ENCODE results near the gene ZBTB7C. TPM values are rescaled to one million over a fixed set of nuclear protein-coding genes. Genes with fewer than 3 reads are reported as not detected.

ZBTB7C gene
- total RNA-seq, 3 donors from 2014 or later: 5.6 to 26.5 (median 6.1) TPM

DNA sequence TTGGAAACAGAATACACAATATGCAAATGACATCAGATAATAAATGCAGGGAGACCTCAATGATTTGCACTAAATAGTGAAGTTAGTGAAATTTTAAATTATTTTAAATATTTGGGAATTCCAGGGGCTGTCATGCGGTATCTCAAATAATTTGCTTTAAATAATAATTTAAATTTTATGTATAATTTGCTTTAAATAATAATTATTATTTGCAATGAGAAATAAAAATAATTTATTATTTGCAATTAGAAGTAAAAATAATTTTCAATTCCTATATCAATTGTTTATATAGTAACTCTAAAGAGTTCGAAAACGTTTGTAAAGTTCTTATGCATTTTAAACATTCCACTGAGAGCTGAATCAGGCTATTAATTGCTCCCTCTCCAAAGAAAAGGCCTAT is 226.4 kb downstream of the ZBTB7C start:
- no peak for TF ChIP-seq POLR2A (IDR thresholded peaks at IDR 0.05)
- no peak for TF ChIP-seq POLR2AphosphoS5 (IDR thresholded peaks at IDR 0.05)
- TF ChIP-seq, protein P1, sequence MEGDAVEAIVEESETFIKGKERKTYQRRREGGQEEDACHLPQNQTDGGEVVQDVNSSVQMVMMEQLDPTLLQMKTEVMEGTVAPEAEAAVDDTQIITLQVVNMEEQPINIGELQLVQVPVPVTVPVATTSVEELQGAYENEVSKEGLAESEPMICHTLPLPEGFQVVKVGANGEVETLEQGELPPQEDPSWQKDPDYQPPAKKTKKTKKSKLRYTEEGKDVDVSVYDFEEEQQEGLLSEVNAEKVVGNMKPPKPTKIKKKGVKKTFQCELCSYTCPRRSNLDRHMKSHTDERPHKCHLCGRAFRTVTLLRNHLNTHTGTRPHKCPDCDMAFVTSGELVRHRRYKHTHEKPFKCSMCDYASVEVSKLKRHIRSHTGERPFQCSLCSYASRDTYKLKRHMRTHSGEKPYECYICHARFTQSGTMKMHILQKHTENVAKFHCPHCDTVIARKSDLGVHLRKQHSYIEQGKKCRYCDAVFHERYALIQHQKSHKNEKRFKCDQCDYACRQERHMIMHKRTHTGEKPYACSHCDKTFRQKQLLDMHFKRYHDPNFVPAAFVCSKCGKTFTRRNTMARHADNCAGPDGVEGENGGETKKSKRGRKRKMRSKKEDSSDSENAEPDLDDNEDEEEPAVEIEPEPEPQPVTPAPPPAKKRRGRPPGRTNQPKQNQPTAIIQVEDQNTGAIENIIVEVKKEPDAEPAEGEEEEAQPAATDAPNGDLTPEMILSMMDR (IDR thresholded peaks at IDR 0.05): no peak
- H3K27ac ChIP-seq: no peak overlapping the region
- H3K9me3 ChIP-seq: no peaks in the 10 kb centered on the region
- intact Hi-C loops (cut with DNase I; ENCODE audit: low total_unique reads): no loop called here
- no peaks in the 10 kb centered on the region for H3K36me3 ChIP-seq
- no peaks in the 10 kb centered on the region for H3K4me1 ChIP-seq
- H3K27me3 ChIP-seq: no peaks in the 10 kb centered on the region
- no peak overlapping the region for H3K4me3 ChIP-seq
- DNase-seq (ENCODE audit: low spot score in 2 of 2): no peak

DNA sequence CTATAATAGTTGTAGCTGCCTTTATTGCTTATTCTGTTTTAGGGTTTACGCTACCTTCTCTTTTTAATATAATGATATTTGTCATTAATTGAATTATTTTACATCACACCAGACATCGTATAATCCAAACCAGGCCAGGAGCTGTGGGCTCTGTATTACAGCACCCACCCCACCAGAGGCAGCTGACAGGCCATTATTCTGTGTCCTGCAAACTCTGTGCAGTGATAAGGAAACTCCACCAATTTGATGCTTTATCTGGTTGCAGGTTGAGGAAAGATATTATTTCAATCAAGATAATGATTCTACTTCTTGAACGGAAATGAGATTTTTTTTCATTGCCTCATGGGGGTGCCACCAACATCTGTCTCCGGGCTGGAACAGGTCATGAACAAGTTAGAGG is 227.3 kb downstream of the ZBTB7C start:
- H3K27me3 ChIP-seq: no peaks in the 10 kb centered on the region
- H3K4me1 ChIP-seq: no peaks in the 10 kb centered on the region
- no peak overlapping the region for H3K27ac ChIP-seq
- no peak for DNase-seq (ENCODE audit: low spot score in 2 of 2)
- TF ChIP-seq, protein P1 (IDR thresholded peaks at IDR 0.05): no peak
- TF ChIP-seq POLR2A (IDR thresholded peaks at IDR 0.05) (no peak), POLR2AphosphoS5 (IDR thresholded peaks at IDR 0.05) (no peak)
- no peaks in the 10 kb centered on the region for H3K9me3 ChIP-seq
- intact Hi-C loops (cut with DNase I; ENCODE audit: low total_unique reads): no loop called here
- no peak overlapping the region for H3K4me3 ChIP-seq
- no peaks in the 10 kb centered on the region for H3K36me3 ChIP-seq

DNA sequence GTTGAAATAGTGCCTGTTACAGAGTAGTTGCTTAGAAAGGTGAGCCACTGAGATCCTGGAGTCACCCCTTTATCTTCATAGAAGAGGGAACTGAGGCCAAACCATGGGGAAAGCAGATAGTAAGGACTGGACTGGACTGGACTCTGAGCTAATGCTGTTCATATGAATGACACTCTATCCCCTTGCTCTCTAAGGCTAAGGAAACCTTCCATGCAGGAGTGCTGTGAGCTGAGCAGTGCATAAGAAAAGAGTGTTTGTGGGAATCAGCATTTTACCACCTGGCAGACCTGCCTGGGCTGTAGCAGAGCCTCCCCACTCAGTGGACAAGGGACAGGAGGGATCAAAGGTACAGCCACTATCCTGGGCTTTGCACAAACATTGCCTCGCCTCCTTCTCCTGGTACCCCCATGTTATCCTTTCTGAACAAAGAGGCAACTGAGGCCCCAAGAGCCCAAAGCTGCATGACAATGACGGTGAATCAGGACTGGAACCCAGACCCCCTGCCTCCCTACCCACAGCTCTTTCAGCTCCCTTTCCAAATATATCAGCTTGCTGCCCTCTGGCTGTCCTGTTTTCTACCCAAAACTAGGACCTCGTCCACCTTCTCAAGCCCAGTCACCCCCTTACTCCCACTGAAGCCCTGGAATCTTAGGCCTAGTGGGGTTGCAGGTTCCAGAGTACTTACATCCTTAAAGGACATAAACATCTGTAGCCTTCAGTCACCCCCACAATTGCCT is 227.9 kb downstream of the ZBTB7C start:
- Histone ChIP-seq H3K9me3 (no peaks in the 10 kb centered on the region), H3K36me3 (no peaks in the 10 kb centered on the region), H3K4me3 (no peak overlapping the region), H3K4me1 (no peaks in the 10 kb centered on the region), H3K27me3 (no peaks in the 10 kb centered on the region), H3K27ac (no peak overlapping the region)
- intact Hi-C loops (cut with DNase I; ENCODE audit: low total_unique reads): no loop called here
- no peak for DNase-seq (ENCODE audit: low spot score in 2 of 2)
- no peak for TF ChIP-seq POLR2A (IDR thresholded peaks at IDR 0.05)
- no peak for TF ChIP-seq POLR2AphosphoS5 (IDR thresholded peaks at IDR 0.05)
- TF ChIP-seq, protein P1 (IDR thresholded peaks at IDR 0.05): no peak

DNA sequence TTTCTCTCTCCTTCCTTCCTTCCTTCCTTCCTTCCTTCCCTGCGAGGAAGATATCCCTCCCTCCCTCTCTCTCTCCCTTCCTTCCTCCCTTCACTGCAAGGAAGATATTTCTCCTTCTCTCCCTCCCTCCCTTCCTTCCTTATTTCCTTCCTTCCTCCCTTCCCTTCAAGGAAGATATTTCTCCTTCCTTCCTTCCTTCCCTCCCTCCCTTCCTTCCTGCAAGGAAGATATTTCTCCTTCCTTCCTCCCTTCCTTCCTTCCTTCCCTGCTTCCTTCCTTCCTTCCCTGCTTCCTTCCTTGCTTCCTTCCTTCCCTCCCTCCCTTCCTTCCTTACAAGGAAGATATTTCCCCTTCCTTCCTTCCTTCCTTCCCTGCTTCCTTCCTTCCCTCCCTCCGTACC is 229.5 kb downstream of the ZBTB7C start:
- TF ChIP-seq, protein P1 (IDR thresholded peaks at IDR 0.05): no peak
- TF ChIP-seq POLR2A (IDR thresholded peaks at IDR 0.05) (no peak), POLR2AphosphoS5 (IDR thresholded peaks at IDR 0.05) (no peak)
- no peaks in the 10 kb centered on the region for H3K36me3 ChIP-seq
- H3K9me3 ChIP-seq: no peaks in the 10 kb centered on the region
- H3K4me3 ChIP-seq: no peak overlapping the region
- intact Hi-C loops (cut with DNase I; ENCODE audit: low total_unique reads): no loop called here
- no peak for DNase-seq (ENCODE audit: low spot score in 2 of 2)
- H3K27me3 ChIP-seq: no peaks in the 10 kb centered on the region
- no peaks in the 10 kb centered on the region for H3K4me1 ChIP-seq
- H3K27ac ChIP-seq: no peak overlapping the region

DNA sequence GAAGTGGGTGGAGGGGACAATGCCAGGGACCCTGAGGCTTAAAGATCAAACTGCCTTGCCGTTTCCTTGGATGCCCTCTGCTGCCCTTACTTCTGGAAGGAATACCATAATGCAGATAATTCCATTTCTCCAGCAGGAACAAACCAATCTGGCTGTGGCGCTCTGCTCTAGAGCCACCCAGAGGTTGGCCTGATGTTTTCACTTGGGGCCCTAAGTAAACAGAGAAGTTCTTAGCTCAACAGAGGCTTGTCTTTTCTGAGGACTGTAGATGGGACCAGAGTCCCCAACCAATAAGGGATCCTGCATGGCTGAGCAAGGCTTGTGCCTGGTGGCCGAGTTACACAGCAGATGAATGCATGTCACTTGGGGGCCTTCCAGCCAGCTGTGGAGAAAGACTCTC is 230.2 kb downstream of the ZBTB7C start:
- H3K27me3 ChIP-seq: no peaks in the 10 kb centered on the region
- no peak overlapping the region for H3K27ac ChIP-seq
- H3K4me3 ChIP-seq: no peak overlapping the region
- no peaks in the 10 kb centered on the region for H3K4me1 ChIP-seq
- H3K9me3 ChIP-seq: no peaks in the 10 kb centered on the region
- intact Hi-C loops (cut with DNase I; ENCODE audit: low total_unique reads): no loop called here
- H3K36me3 ChIP-seq: no peaks in the 10 kb centered on the region
- TF ChIP-seq, protein P1 (IDR thresholded peaks at IDR 0.05): no peak
- TF ChIP-seq POLR2AphosphoS5 (IDR thresholded peaks at IDR 0.05) (no peak), POLR2A (IDR thresholded peaks at IDR 0.05) (no peak)
- DNase-seq (ENCODE audit: low spot score in 2 of 2): no peak
